ENCODE measurements around the gene PACRGL. TPM values are rescaled to one million over a fixed set of nuclear protein-coding genes. Genes with fewer than 3 reads are reported as not detected.

The PACRGL gene
- total and polyA plus RNA-seq, 9 of the 15 experiments (the other 6 are each of a cell fraction or from before 2014, with no cell fraction given) = 6.6 to 55.0 (median 27.5) TPM

DNA sequence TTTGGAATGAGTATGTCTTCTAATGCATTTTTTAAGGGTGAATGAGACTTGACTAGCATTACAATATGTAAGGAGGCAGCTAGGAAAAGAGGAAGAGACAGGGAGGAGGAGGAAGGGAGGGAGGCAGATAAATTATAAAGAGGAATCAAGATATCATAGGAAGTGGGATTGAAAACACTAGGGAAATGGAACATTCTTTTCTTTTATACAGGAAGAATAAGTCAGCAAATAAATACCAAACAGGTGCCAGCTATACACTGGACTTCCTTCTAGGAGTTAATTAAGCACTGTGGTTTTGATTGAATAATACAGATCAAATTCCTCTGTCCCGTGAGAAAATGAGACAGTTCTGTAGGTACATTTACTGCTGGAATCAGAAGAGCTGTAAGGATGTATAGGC is 78.6 kb downstream of the PACRGL start:
- H3K9ac ChIP-seq (ENCODE audit: insufficient read depth in 1 of 2, low read depth in 2 of 2, low read length in 2 of 2) = no peak overlapping the region
- H2AFZ ChIP-seq (ENCODE audit: low read depth, low read length) = no peak overlapping the region
- WGBS (ENCODE audit: insufficient coverage, low coverage, missing lambda C conversion rate) = 0% methylated on average over 1 of the region's 1 CpG
- ChIA-PET POLR2A (no interaction called here), CTCF (ENCODE audit: low intra/inter-chr PET ratio) (no interaction called here)
- no peaks in the 10 kb centered on the region for H3K79me2 ChIP-seq (ENCODE audit: control insufficient read depth, insufficient read depth, low read length)
- H3K9me3 ChIP-seq (replicated peaks; ENCODE audit: control insufficient read depth, insufficient read depth, low read depth, low read length) = no peaks in the 10 kb centered on the region
- no peak overlapping the region for H3K4me2 ChIP-seq (ENCODE audit: insufficient read depth, low read length)
- no peak for DNase-seq (ENCODE audit: extremely low read depth in 1 of 4, low spot score in 3 of 4)
- in situ Hi-C loops (cut with MboI) = no loop called here
- BruUV-seq (replicated peaks) = no TSS peak
- no peaks in the 10 kb centered on the region for H3K9me1 ChIP-seq (ENCODE audit: control insufficient read depth, insufficient read depth, low read length)
- FAIRE-seq = no peak
- no peak for ATAC-seq
- no peaks in the 10 kb centered on the region for H3K4me1 ChIP-seq (replicated peaks in 1 of 2; ENCODE audit: control insufficient read depth in 2 of 2, insufficient read depth in 2 of 2, low read length in 2 of 2)
- no peaks in the 10 kb centered on the region for H3K36me3 ChIP-seq (ENCODE audit: control insufficient read depth, insufficient read depth, low read length)
- H3K4me3 ChIP-seq = no peak overlapping the region
- H3K27me3 ChIP-seq (ENCODE audit: control insufficient read depth in 2 of 2, insufficient read depth in 2 of 2, low read length in 2 of 2) = no peaks in the 10 kb centered on the region
- no peak overlapping the region for H3K27ac ChIP-seq (ENCODE audit: extremely low read depth, low read depth, low read length)
- intact Hi-C loops (cut with micrococcal nuclease) = no loop called here
- H4K20me1 ChIP-seq (replicated peaks; ENCODE audit: control insufficient read depth, insufficient read depth, low read length) = no peaks in the 10 kb centered on the region
- no peak for TF ChIP-seq FUS (optimal IDR thresholded peaks at IDR 0.05; ENCODE audit: low read depth, low read length)
- no peak for TF ChIP-seq ZNF77 (CRISPR knock-in tag; IDR thresholded peaks at IDR 0.05)
- no peak for TF ChIP-seq ZNF263 (CRISPR knock-in tag; IDR thresholded peaks at IDR 0.05; ENCODE audit: borderline replicate concordance)
- no peak for TF ChIP-seq HIVEP1 (CRISPR knock-in tag; IDR thresholded peaks at IDR 0.05)
- TF ChIP-seq EGR1 (conservative IDR thresholded peaks at IDR 0.05) = no peak
- TF ChIP-seq ZNF41 (CRISPR knock-in tag; conservative IDR thresholded peaks at IDR 0.05) = no peak
- no peak for TF ChIP-seq SLC30A9 (CRISPR knock-in tag; IDR thresholded peaks at IDR 0.05)
- TF ChIP-seq RFX5 (IDR thresholded peaks at IDR 0.05; ENCODE audit: low read depth, low read length) = no peak
- TF ChIP-seq, protein P1, sequence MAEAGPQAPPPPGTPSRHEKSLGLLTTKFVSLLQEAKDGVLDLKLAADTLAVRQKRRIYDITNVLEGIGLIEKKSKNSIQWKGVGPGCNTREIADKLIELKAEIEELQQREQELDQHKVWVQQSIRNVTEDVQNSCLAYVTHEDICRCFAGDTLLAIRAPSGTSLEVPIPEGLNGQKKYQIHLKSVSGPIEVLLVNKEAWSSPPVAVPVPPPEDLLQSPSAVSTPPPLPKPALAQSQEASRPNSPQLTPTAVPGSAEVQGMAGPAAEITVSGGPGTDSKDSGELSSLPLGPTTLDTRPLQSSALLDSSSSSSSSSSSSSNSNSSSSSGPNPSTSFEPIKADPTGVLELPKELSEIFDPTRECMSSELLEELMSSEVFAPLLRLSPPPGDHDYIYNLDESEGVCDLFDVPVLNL (CRISPR knock-in tag; IDR thresholded peaks at IDR 0.05; ENCODE audit: low read depth) = no peak
- TF ChIP-seq, protein P2, sequence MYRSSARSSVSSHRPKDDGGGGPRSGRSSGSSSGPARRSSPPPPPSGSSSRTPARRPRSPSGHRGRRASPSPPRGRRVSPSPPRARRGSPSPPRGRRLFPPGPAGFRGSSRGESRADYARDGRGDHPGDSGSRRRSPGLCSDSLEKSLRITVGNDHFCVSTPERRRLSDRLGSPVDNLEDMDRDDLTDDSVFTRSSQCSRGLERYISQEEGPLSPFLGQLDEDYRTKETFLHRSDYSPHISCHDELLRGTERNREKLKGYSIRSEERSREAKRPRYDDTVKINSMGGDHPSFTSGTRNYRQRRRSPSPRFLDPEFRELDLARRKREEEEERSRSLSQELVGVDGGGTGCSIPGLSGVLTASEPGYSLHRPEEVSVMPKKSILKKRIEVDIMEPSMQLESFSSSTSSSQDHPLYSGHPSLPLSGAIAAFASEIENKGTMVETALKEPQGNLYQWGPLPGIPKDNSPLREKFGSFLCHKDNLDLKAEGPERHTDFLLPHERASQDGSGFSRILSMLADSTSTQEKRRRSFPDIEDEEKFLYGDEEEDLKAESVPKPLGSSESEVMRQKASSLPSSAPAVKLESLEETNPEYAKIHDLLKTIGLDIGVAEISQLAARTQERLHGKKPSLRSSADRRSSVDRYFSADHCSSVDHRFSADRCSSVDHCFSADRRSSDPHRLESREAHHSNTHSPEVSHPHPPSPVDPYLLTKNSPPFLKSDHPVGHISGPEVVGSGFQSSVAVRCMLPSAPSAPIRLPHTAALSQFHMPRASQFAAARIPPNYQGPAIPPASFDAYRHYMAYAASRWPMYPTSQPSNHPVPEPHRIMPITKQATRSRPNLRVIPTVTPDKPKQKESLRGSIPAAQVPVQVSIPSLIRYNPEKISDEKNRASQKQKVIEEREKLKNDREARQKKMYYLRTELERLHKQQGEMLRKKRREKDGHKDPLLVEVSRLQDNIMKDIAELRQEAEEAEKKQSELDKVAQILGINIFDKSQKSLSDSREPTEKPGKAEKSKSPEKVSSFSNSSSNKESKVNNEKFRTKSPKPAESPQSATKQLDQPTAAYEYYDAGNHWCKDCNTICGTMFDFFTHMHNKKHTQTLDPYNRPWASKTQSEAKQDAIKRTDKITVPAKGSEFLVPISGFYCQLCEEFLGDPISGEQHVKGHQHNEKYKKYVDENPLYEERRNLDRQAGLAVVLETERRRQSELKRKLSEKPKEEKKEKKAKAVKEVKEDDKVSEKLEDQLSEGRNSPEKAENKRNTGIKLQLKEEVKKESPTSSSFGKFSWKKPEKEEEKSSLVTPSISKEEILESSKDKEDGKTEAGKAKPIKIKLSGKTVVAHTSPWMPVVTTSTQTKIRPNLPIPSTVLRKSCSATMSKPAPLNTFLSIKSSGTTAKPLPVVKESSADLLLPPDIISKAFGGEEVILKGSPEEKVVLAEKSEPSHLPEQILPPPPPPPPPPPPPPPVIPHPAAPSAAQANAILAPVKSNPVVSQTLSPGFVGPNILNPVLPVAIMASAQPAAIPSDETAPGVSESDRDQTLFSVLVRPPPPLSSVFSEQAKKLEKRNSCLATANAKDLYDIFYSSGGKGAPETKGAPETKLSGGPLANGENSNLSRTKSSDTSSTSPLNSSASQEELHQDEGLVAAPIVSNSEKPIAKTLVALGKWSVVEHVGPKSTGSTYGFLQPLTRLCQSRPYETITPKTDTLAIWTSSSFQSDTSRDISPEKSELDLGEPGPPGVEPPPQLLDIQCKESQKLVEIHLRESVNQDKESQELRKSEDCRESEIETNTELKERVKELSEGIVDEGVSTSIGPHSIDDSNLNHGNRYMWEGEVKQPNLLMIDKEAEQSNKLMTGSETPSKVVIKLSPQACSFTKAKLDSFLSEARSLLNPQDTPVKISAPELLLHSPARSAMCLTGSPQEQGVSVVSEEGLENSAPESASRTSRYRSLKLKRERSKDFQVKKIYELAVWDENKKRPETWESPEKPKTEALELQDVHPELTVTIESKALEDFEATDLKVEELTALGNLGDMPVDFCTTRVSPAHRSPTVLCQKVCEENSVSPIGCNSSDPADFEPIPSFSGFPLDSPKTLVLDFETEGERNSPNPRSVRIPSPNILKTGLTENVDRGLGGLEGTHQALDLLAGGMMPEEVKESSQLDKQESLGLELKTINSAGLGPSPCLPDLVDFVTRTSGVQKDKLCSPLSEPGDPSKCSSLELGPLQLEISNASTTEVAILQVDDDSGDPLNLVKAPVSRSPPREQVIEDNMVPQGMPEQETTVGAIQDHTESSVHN (IDR thresholded peaks at IDR 0.05; ENCODE audit: borderline replicate concordance in 1 of 2, low read depth in 1 of 2) = no peak
- TF ChIP-seq, protein P3, sequence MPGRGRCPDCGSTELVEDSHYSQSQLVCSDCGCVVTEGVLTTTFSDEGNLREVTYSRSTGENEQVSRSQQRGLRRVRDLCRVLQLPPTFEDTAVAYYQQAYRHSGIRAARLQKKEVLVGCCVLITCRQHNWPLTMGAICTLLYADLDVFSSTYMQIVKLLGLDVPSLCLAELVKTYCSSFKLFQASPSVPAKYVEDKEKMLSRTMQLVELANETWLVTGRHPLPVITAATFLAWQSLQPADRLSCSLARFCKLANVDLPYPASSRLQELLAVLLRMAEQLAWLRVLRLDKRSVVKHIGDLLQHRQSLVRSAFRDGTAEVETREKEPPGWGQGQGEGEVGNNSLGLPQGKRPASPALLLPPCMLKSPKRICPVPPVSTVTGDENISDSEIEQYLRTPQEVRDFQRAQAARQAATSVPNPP (IDR thresholded peaks at IDR 0.05; ENCODE audit: borderline replicate concordance, insufficient read depth, insufficient read length) = no peak
- no peak for TF ChIP-seq DNMT1 (IDR thresholded peaks at IDR 0.05)
